ENCODE measurements around the gene WDPCP. TPM values are rescaled to one million over a fixed set of nuclear protein-coding genes. Genes with fewer than 3 reads are reported as not detected.

Gene WDPCP
- total and polyA plus RNA-seq, 2 of the 8 experiments (the other 6 are each of a cell fraction or from before 2014, with no cell fraction given): 9.3 to 25.8 TPM

GRCh38 chr2:63614983-63615945, 27.0 kb upstream of the WDPCP start:
- H2BK12ac ChIP-seq (ENCODE audit: low read depth, low read length): peak overlapping the region; percentile 99
- peak overlapping the region; percentile 95 for H3K27ac ChIP-seq (ENCODE audit: low read depth, low read length)
- ChIA-PET POLR2A (ENCODE audit: partially characterized antibody) (interaction anchor here (0.6 to 4.7 kb wide), 41 partner anchors 9 to 661 kb away, joined by 3 to 19 read pairs (median 3); partner anchors contain the start of genes MDH1, UGP2 and WDPCP), CTCF (ENCODE audit: partially characterized antibody) (interaction anchor here (0.8 to 1.7 kb wide), 4 partner anchors 10 to 246 kb away, joined by 3 to 8 read pairs (median 4); no protein-coding TSS in a partner anchor)
- no peak overlapping the region for H3K23ac ChIP-seq (ENCODE audit: insufficient read length)
- H3K79me1 ChIP-seq (ENCODE audit: low read depth, low read length): no peaks in the 10 kb centered on the region
- peak overlapping the region; percentile 24 to 58 (median 33); a peak in 7 of 8 replicates for H3K4me3 ChIP-seq (ENCODE audit: extremely low read depth in 1 of 4, insufficient read depth in 2 of 4, low read depth in 3 of 4, low read length in 4 of 4)
- no peaks in the 10 kb centered on the region for H4K20me1 ChIP-seq (replicated peaks in 1 of 2; ENCODE audit: control insufficient read depth in 1 of 2, insufficient read depth in 2 of 2, low read length in 2 of 2)
- H3K56ac ChIP-seq (replicated peaks; ENCODE audit: insufficient read length, low read depth, low read length): peak overlapping the region; percentile 51
- DNase-seq (ENCODE audit: low read depth in 1 of 2, low spot score in 2 of 2) (peak; percentile 57 to 70), FAIRE-seq (peak; percentile 99)
- peak overlapping the region; percentile 63 for H3K4ac ChIP-seq (replicated peaks; ENCODE audit: insufficient read length, low read depth, low read length)
- no peak overlapping the region for H2AFZ ChIP-seq (ENCODE audit: low read length)
- H4K91ac ChIP-seq (replicated peaks; ENCODE audit: insufficient read length, low read length): peak overlapping the region; percentile 96
- no peak overlapping the region for H2BK15ac ChIP-seq (ENCODE audit: low read length)
- H4K5ac ChIP-seq (ENCODE audit: insufficient read length, low read depth, low read length): peak overlapping the region; percentile 79
- H2BK5ac ChIP-seq (ENCODE audit: low read depth, low read length): peak overlapping the region; percentile 94
- peak overlapping the region; percentile 51 for H2BK20ac ChIP-seq (ENCODE audit: low read length)
- H3K4me1 ChIP-seq (replicated peaks in 1 of 4; ENCODE audit: control insufficient read depth in 3 of 4, insufficient read depth in 4 of 4, low read length in 3 of 4): peaks cover 9 to 40% (median 21%) of the 10 kb centered on the region in 4 experiments
- peaks cover 4% of the 10 kb centered on the region; the same call in 1 of the 2 replicates for H3K23me2 ChIP-seq (ENCODE audit: low read depth, low read length)
- H3K4me2 ChIP-seq (ENCODE audit: insufficient read depth in 1 of 2, low read depth in 2 of 2, low read length in 2 of 2): peak overlapping the region; percentile 69 to 97
- peak overlapping the region; percentile 73 for H3K18ac ChIP-seq (ENCODE audit: extremely low read depth, low read length)
- H3K27me3 ChIP-seq (replicated peaks in 1 of 4; ENCODE audit: control insufficient read depth in 3 of 4, extremely low read depth in 1 of 4, insufficient read depth in 3 of 4, low read length in 3 of 4): no peaks in the 10 kb centered on the region
- H3K9me3 ChIP-seq (ENCODE audit: insufficient read depth in 2 of 2, low read depth in 1 of 2, low read length in 1 of 2): peaks cover 0 to 7% of the 10 kb centered on the region in 2 experiments; a peak in 2 of 4 replicates
- H3K14ac ChIP-seq (ENCODE audit: insufficient read length): no peak overlapping the region
- H2AK5ac ChIP-seq (ENCODE audit: low read depth, low read length): peak overlapping the region; percentile 88
- peaks cover 0 to 27% of the 10 kb centered on the region in 2 experiments; a peak in 3 of 4 replicates for H3K79me2 ChIP-seq (ENCODE audit: control insufficient read depth in 1 of 2, insufficient read depth in 2 of 2, low read length in 2 of 2)
- peak overlapping the region; percentile 43 to 80 (median 72) for H3K9ac ChIP-seq (replicated peaks in 1 of 4; ENCODE audit: extremely low read depth in 1 of 4, low read depth in 3 of 4, low read length in 3 of 4)
- H2BK120ac ChIP-seq (replicated peaks; ENCODE audit: low read depth, low read length): peak overlapping the region; percentile 93
- WGBS, 2 experiments (ENCODE audit: extremely low coverage in 1 of 2, insufficient coverage in 1 of 2, insufficient read length in 1 of 2, insufficient replicate concordance in 2 of 2, low coverage in 1 of 2, low lambda C conversion rate in 2 of 2, missing lambda C conversion rate in 1 of 2): 11% methylated on average over 9 of the region's 9 CpGs; no CpG with 5 or more reads in 1 of the 2 experiments
- peaks cover 0 to 18% (median 0%) of the 10 kb centered on the region in 4 experiments; a peak in 2 of 8 replicates for H3K36me3 ChIP-seq (ENCODE audit: control insufficient read depth in 2 of 4, insufficient read depth in 4 of 4, low read length in 3 of 4)
- H4K8ac ChIP-seq (ENCODE audit: extremely low read depth, insufficient read depth, low read length): no peak overlapping the region
- TF ChIP-seq E2F6 (IDR thresholded peaks at IDR 0.05): peak; percentile 37; the same call in 1 of the 2 replicates
- TF ChIP-seq POU5F1 (IDR thresholded peaks at IDR 0.05; ENCODE audit: low read depth, low read length): peak; percentile 63; the same call in 1 of the 2 replicates
- peak; percentile 13 to 81 for TF ChIP-seq POLR2A (IDR thresholded peaks at IDR 0.05; ENCODE audit: control extremely low read depth in 1 of 2, low read depth in 2 of 2, low read length in 2 of 2)
- TF ChIP-seq SP1 (IDR thresholded peaks at IDR 0.05; ENCODE audit: low read depth, low read length): peak; percentile 39
- peak; percentile 65 for TF ChIP-seq RBBP5 (IDR thresholded peaks at IDR 0.05; ENCODE audit: borderline replicate concordance, low read depth, low read length)
- TF ChIP-seq CTBP2 (IDR thresholded peaks at IDR 0.05; ENCODE audit: borderline replicate concordance, insufficient read depth, insufficient read length, low read length): no peak
- TF ChIP-seq TAF1 (IDR thresholded peaks at IDR 0.05; ENCODE audit: low read depth, low read length): peak; percentile 57; the same call in 1 of the 2 replicates
- TF ChIP-seq TBP (IDR thresholded peaks at IDR 0.05; ENCODE audit: low read depth, low read length): peak; percentile 66
- TF ChIP-seq EP300 (IDR thresholded peaks at IDR 0.05; ENCODE audit: borderline replicate concordance in 1 of 2, low read depth in 2 of 2, low read length in 2 of 2): peak in 1 of 2 experiments; percentile 81; a peak in 1 of 3 replicates
